BE2C (cell line): ENCODE data around the gene NKX6-2.

Source experiments
- DNase-seq: peaks from one replicate; pipeline ENCODE4 v3.0.0-alpha.2; 2020
- H3K27me3 ChIP-seq: fragments of 250-450 bp; sonication (Bioruptor Pico); 2 replicates; pipeline ENCODE4 v1.5.1; 2020; ENCODE audit warnings: mild to moderate bottlenecking
- H3K36me3 ChIP-seq: fragments of 250-450 bp; sonication (Bioruptor Pico); 2 replicates; pipeline ENCODE4 v1.5.1; 2020; ENCODE audit warnings: mild to moderate bottlenecking
- H3K4me1 ChIP-seq: fragments of 250-450 bp; sonication (Bioruptor Pico); 2 replicates; pipeline ENCODE4 v1.5.1; 2020
- H3K4me3 ChIP-seq: 2 replicates; pipeline ENCODE4 v1.5.1; 2011; ENCODE audit warnings: low read depth, low read length
- H3K9me3 ChIP-seq: fragments of 250-450 bp; sonication (Bioruptor Pico); 2 replicates; pipeline ENCODE4 v1.5.1; 2020
- CTCF ChIP-seq: IDR thresholded peaks from 2 replicates; pipeline ENCODE4 v1.5.1; 2012; ENCODE audit warnings: mild to moderate bottlenecking, low read depth, low read length

NKX6-2 gene

GRCh38 chr10:132806110-132806509, 20.2 kb upstream of the NKX6-2 start:
- H3K36me3 ChIP-seq: no peaks in the 10 kb centered on the region
- no peak for DNase-seq
- H3K9me3 ChIP-seq: no peaks in the 10 kb centered on the region
- H3K4me3 ChIP-seq: no peak overlapping the region
- peaks cover 53% of the 10 kb centered on the region for H3K27me3 ChIP-seq
- H3K4me1 ChIP-seq: no peaks in the 10 kb centered on the region
- TF ChIP-seq CTCF: no peak

GRCh38 chr10:132805599-132805998, 19.7 kb upstream of the NKX6-2 start:
- Histone ChIP-seq H3K27me3 (peaks cover 53% of the 10 kb centered on the region), H3K4me1 (no peaks in the 10 kb centered on the region), H3K36me3 (no peaks in the 10 kb centered on the region), H3K9me3 (no peaks in the 10 kb centered on the region), H3K4me3 (no peak overlapping the region)
- no peak for DNase-seq
- no peak for TF ChIP-seq CTCF

- DNase-seq: no peak
- no peak for TF ChIP-seq CTCF
- no peaks in the 10 kb centered on the region for H3K4me1 ChIP-seq
- H3K36me3 ChIP-seq: no peaks in the 10 kb centered on the region
- H3K27me3 ChIP-seq: peaks cover 48% of the 10 kb centered on the region
- no peak overlapping the region for H3K4me3 ChIP-seq
- H3K9me3 ChIP-seq: no peaks in the 10 kb centered on the region
These were observed 19.0 kb upstream of the NKX6-2 start for GRCh38 chr10:132804785-132805426.

- no peaks in the 10 kb centered on the region for H3K36me3 ChIP-seq
- no peak for TF ChIP-seq CTCF
- no peak for DNase-seq
- peaks cover 43% of the 10 kb centered on the region for H3K27me3 ChIP-seq
- no peaks in the 10 kb centered on the region for H3K4me1 ChIP-seq
- no peak overlapping the region for H3K4me3 ChIP-seq
- H3K9me3 ChIP-seq: no peaks in the 10 kb centered on the region
These were observed 18.3 kb upstream of the NKX6-2 start for GRCh38 chr10:132804287-132804686.

GRCh38 chr10:132803416-132804210, 17.7 kb upstream of the NKX6-2 start:
- peaks cover 43% of the 10 kb centered on the region for H3K27me3 ChIP-seq
- no peaks in the 10 kb centered on the region for H3K9me3 ChIP-seq
- no peaks in the 10 kb centered on the region for H3K36me3 ChIP-seq
- no peaks in the 10 kb centered on the region for H3K4me1 ChIP-seq
- no peak overlapping the region for H3K4me3 ChIP-seq
- DNase-seq: no peak
- no peak for TF ChIP-seq CTCF

- Histone ChIP-seq H3K36me3 (no peaks in the 10 kb centered on the region), H3K4me3 (no peak overlapping the region), H3K4me1 (no peaks in the 10 kb centered on the region), H3K27me3 (peaks cover 36% of the 10 kb centered on the region), H3K9me3 (no peaks in the 10 kb centered on the region)
- TF ChIP-seq CTCF: no peak
- DNase-seq: no peak
These were observed 16.9 kb upstream of the NKX6-2 start for GRCh38 chr10:132802694-132803320.
